Hepatic stellate cell (primary cell): ENCODE results near the gene ZNF552.
"Not testable (repeated sequence)": the region's sequence is repeated elsewhere in the genome, so short reads cannot be mapped to it uniquely, and the experiment has no call there.

Experiments used
- DNase-seq: peaks from one replicate; pipeline ENCODE4 v3.0.0; 2011; ENCODE audit warnings: low spot score

The ZNF552 gene

GRCh38 chr19:57818378-57818777 is 3.7 kb upstream of the ZNF552 start:
- no peak for DNase-seq

- no peak for DNase-seq
These were observed 3.3 kb upstream of the ZNF552 start for GRCh38 chr19:57817976-57818375.

GRCh38 chr19:57816652-57817051 is 1.9 kb upstream of the ZNF552 start:
- DNase-seq: no peak

DNA sequence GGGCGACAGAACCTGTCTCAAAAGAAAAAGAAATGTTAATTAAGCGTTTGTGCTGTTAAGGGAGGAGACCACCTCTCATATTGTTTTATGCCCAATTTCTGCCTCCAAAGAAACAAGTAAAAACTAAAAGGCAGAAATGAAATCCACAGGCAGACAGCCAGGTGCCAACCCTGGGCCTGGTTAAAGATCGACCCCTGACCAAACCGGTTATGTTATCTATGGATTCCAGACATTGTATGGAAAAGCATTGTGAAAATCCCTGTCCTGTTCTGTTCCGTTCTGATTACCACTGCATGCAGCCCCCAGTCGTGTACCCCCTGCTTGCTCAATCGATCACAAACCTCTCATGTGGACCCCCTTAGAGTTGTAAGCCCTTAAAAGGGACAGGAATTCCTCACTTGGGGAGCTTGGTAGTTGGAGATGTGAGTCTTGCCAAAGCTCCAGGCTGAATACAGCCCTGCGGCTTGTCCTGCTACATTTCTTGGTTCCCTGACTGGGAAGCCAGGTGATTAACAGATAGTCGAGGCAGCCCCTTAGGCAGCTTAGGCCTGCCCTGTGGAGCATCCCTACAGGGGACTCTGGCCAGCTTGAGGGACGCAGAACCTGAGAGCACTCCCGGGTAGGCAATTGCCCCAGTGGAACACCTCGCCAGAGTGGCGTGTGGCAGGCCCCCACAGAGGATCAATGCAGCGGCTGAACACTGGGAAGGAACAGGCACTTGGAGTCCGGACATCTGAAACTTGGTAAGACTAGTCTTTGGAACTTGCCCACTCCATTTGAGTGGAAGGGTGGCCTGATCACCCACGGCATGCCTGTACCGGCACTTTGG is 748 bp upstream of the ZNF552 start:
- no peak for DNase-seq

DNA sequence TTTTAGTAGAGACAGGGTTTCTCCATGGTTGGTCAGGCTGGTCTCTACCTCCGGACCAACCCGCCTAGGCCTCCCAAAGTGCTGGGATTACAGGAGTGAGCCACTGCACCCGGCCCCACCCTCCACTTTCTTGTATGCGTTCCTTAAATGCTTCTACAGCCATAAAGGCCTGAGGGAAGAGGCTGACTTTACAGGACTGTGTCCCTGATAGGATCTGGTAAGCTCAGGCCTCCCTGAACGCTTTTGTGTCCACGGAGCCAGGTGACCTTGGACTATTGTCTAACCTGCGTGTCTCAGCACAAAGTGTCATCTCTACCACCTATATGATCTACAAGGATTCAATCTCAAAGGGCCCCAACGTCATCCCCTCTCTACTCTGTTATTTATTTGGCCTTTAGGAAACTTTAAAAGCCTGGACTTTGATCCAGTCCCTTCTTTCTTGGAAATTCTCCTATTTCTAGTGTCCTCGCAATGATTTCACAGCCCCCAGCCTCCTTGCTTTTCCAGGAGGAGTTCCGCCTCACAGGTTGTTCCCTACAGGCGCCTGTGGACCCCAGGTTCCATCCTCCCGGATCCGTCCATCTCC is 701 bp downstream of the ZNF552 start:
- no peak for DNase-seq

GRCh38 chr19:57812975-57813820 is 1.5 kb downstream of the ZNF552 start:
- not testable (repeated sequence) for DNase-seq

DNA sequence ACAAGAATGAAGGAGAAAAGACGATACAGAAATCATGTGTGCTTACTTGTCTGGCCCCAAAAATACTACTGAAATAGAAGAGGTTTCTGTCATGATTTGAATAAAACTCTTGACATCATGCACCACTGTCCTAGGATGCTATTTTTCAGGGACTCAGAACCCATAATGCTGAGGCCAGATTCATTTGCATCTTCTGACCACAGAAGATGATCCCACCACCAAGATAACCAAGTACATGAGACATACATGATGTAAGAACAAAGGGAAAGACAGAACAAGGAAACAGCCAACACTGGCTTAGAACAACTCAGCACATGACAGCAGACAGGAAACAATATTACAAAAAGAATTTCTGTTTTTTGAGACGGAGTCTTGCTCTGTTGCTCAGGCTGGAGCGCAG is 2.5 kb downstream of the ZNF552 start:
- DNase-seq: no peak

- not testable (repeated sequence) for DNase-seq
These were observed 4.1 kb downstream of the ZNF552 start for GRCh38 chr19:57810410-57811295.

GRCh38 chr19:57807541-57807940 is 7.2 kb downstream of the ZNF552 start:
- DNase-seq: no peak

DNA sequence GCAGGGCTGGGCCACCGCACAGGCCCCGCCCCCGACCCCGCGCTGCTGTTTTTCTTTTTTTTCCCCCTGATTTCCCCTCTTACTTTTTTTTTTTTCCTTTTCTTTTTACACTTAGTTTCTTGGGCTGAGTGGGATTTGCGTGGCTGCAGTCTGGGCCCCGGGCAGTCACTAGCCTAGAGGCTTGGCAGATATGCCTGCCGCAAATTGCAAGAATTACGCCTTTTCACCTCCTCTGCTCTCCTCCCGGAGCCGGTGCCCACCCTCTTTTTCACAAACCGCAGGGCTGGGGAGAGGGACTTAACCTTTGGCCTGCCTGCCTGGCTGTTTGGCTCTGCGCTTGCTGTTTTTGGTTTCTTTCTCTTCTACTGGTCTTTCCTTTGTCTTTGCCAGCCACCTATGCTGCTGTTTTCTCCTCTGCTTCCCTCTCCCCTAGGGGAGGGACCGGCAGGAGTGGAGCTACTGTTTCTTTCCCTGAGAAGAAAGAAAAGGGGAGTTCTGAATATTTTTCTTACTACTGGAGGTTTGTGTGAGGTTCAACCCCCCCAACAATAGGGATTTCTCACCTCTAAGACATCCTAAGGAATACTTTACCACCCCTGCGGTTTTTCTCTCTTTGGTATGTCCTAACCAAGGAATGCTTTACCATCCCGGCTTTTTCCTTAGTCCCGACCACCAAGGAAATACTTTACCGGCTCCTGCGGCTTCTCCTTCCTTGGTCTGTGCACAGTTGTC is 11.0 kb downstream of the ZNF552 start:
- peak; percentile 53 for DNase-seq

- DNase-seq: no peak
These were observed 11.5 kb downstream of the ZNF552 start for GRCh38 chr19:57803265-57803593.

DNA sequence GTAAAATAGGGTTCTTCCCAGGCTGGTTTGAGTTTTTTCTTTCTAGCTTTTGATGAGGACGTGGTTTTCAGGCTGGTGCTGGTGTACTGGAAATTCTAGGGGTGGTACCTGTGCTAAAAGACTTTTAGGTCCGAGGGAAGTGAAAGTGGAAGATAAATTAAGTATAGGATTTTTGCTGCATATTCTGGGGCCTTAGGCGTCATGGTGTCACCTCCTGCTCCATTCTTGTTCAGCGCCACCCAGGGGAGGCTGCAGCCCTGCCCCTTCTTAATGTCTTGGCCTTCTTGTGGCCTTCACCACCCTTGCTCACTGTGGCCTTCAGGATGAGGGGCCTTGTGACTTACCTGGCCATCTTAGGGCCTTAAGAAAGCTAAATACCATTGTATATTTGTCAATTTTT is 12.4 kb downstream of the ZNF552 start:
- no peak for DNase-seq

DNA sequence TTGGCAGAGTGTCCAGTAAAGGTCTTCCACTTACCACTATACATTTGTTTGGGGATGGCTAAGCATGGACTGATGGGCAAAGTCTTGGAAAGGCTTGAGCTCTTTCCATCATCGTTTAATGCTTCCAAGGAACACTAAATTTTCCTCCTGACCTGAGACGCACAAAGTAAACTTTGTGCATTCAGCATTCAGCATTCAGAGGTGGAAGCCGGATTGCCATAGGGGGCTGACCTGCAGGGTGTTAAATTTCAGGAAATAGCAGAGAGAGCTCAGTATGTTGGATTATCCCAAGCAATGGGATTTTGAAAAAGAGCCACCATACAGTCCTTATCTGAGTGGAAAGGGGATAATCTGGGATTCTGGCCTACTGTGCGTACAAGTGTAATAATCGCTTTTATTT is 14.0 kb downstream of the ZNF552 start:
- DNase-seq: no peak

- not testable (repeated sequence) for DNase-seq
These were observed 18.1 kb downstream of the ZNF552 start for GRCh38 chr19:57796580-57796979.

DNA sequence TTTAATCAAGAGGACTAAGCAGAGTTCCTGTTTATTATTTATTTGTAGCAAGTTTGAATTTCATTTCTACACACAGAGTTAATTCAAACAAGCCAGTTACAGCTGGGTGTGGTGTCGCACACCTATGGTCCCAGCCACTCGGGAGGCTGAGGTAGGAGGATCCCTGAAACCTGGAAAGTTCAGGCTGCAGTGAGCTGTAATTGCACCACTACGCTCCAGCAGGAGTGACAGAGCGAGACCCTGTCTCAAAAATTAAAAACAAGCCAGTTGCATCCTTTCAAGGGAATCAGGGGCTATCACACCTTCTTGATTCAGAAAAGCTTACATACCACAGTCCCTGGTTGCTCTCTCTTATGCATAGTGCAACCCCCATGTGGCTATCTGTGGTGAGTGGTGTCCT is 25.4 kb downstream of the ZNF552 start:
- no peak for DNase-seq

GRCh38 chr19:57788114-57788692 is 26.5 kb downstream of the ZNF552 start:
- DNase-seq: no peak

DNA sequence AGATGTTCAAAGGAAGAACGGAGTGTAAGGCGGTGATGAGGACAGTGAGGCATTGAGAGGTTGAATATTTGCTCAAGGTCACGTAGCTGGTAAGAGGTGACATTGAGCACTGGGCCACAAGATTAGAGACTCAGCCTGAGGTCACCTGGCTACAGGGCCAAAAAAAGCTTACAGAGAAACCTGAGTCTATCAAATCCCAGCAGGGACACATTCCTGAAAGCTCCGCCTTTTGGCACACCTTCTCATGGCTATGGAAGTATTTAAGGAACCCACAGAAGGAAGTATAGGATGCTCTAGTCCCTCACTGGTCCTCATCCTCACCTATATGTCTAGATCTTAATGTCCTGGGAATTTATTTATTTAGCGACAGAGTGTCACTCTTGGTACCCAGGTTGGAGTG is 27.8 kb downstream of the ZNF552 start:
- DNase-seq: no peak

GRCh38 chr19:57786286-57786685 is 28.4 kb downstream of the ZNF552 start:
- DNase-seq: no peak

GRCh38 chr19:57779220-57779845 is 35.4 kb downstream of the ZNF552 start:
- no peak for DNase-seq

GRCh38 chr19:57778336-57778735 is 36.4 kb downstream of the ZNF552 start:
- DNase-seq: no peak
